HCT116 (cell line): ENCODE data around the gene RET. TPM values are rescaled to one million over a fixed set of nuclear protein-coding genes. Genes with fewer than 3 reads are reported as not detected.

Experiments
- ATAC-seq: fragments of 200-7000 bp; cut with Tn5 transposase; 2 replicates; pipeline ENCODE4 v1.9.1; 2020; ENCODE audit warnings: mild to moderate bottlenecking, moderate library complexity
- BruUV-seq: library from RNA; stranded (reverse); fragments of 400-500 nt; replicated peaks from 2 replicates; lab custom pipeline; 2021; lab: Mats Ljungman, UMichigan
- CTCF ChIA-PET: fragments of 300-600 bp; sonication (Branson Sonifier 250); formaldehyde crosslinking; loops from one replicate; lab custom pipeline; 2021; ENCODE audit warnings: antibody characterized with exemption; lab: Charles Lee
- POLR2A ChIA-PET: fragments of 300-600, 350-600 bp; sonication (Branson Sonifier 250); formaldehyde crosslinking; loops from one replicate; lab custom pipeline; 2021; ENCODE audit warnings: antibody characterized with exemption; lab: Charles Lee
- RAD21 ChIA-PET, 2 experiments: fragments of 300-600 bp; sonication (Branson Sonifier 250); formaldehyde crosslinking; loops; one replicate each; lab custom pipeline; 2023; ENCODE audit warnings: low total read pairs in 2 of 2; ENCODE audit not compliant: uncharacterized antibody in 2 of 2, unreplicated experiment in 2 of 2, low non-redundant PET in 1 of 2; lab: Charles Lee
- DNase-seq: peaks from one replicate; pipeline ENCODE4 v3.0.0-alpha.2; 2010; ENCODE audit warnings: low read depth, low spot score
- H2AFZ ChIP-seq: fragments of 200-600 bp; shearing (Covaris generic), sonication (generic); 2 replicates; pipeline ENCODE4 v1.6.1; 2017; ENCODE audit warnings: low read depth, mixed run types, mixed read lengths, antibody characterized with exemption, low read length; ENCODE audit not compliant: poor library complexity, severe bottlenecking
- H3K27ac ChIP-seq: 2 replicates; pipeline ENCODE4 v1.5.1; 2012; ENCODE audit warnings: low read depth, low read length
- H3K27me3 ChIP-seq: fragments of 200-600 bp; sonication (generic); 2 replicates; pipeline ENCODE4 v1.6.1; 2016; ENCODE audit warnings: mixed run types, low read length, mixed read lengths; ENCODE audit not compliant: insufficient read depth
- H3K36me3 ChIP-seq, 2 experiments: fragments of 200-500 bp in 1 of 2; fragments of 200-600 bp in 1 of 2; sonication (Bioruptor generic) in 1 of 2; sonication (generic) in 1 of 2; 2 replicates each; pipeline versions ENCODE4 v1.5.1 to v1.6.1; 2014 to 2016; ENCODE audit warnings: low read length in 2 of 2, inconsistent platforms in 1 of 2, mixed read lengths in 1 of 2, mixed run types in 1 of 2; ENCODE audit not compliant: insufficient read depth in 2 of 2, control insufficient read depth in 1 of 2
- H3K4me1 ChIP-seq, 2 experiments: fragments of 200-600 bp in 1 of 2; sonication (generic) in 1 of 2; 2 replicates each; pipeline versions ENCODE4 v1.5.1 to v1.6.1; 2012 to 2017; ENCODE audit warnings: low read length in 2 of 2, inconsistent platforms in 1 of 2, mild to moderate bottlenecking in 1 of 2, mixed read lengths in 1 of 2, mixed run types in 1 of 2, moderate library complexity in 1 of 2; ENCODE audit not compliant: insufficient read depth in 2 of 2, control insufficient read depth in 1 of 2
- H3K4me2 ChIP-seq: fragments of 200-600 bp; sonication (generic); 2 replicates; pipeline ENCODE4 v1.6.1; 2017; ENCODE audit warnings: mixed run types, low read length, mixed read lengths
- H3K4me3 ChIP-seq, 2 experiments: fragments of 200-600 bp in 1 of 2; sonication (generic) in 1 of 2; replicated peaks in 1 of 2; 2 replicates each; pipeline ENCODE4 v1.5.1; 2011 to 2016; ENCODE audit warnings: low read length in 2 of 2, control low read depth in 1 of 2, low read depth in 1 of 2, mild to moderate bottlenecking in 1 of 2, mixed read lengths in 1 of 2, mixed run types in 1 of 2
- H3K79me2 ChIP-seq: fragments of 200-600 bp; sonication (generic); 2 replicates; pipeline ENCODE4 v1.6.1; 2017; ENCODE audit warnings: mild to moderate bottlenecking, mixed run types, low read length, moderate library complexity, mixed read lengths; ENCODE audit not compliant: insufficient read depth
- H3K9ac ChIP-seq: fragments of 200-600 bp; sonication (generic); 2 replicates; pipeline ENCODE4 v1.6.1; 2016; ENCODE audit warnings: low read length, mixed read lengths
- H3K9me2 ChIP-seq: fragments of 200-600 bp; sonication (generic), shearing (Covaris generic); 2 replicates; pipeline ENCODE4 v1.6.1; 2017; ENCODE audit warnings: mixed run types, mild to moderate bottlenecking, moderate library complexity; ENCODE audit not compliant: insufficient read depth
- H3K9me3 ChIP-seq, 2 experiments: fragments of 200-500 bp in 1 of 2; fragments of 200-600 bp in 1 of 2; sonication (Bioruptor generic) in 1 of 2; sonication (generic) in 1 of 2; 2 replicates each; pipeline ENCODE4 v1.6.1; 2014 to 2017; ENCODE audit warnings: low read length in 2 of 2, mixed read lengths in 2 of 2, inconsistent platforms in 1 of 2, low read depth in 1 of 2, mild to moderate bottlenecking in 1 of 2, mixed run types in 1 of 2, moderate library complexity in 1 of 2; ENCODE audit not compliant: control insufficient read depth in 1 of 2, insufficient read depth in 1 of 2
- H4K20me1 ChIP-seq: fragments of 200-600 bp; sonication (generic), shearing (Covaris generic); 2 replicates; pipeline ENCODE4 v1.6.1; 2017; ENCODE audit warnings: mixed run types, mild to moderate bottlenecking, moderate library complexity; ENCODE audit not compliant: insufficient read depth
- CBX3 ChIP-seq: IDR thresholded peaks from 2 replicates; pipeline ENCODE4 v1.6.1; 2012; ENCODE audit warnings: low read depth
- CEBPB ChIP-seq: IDR thresholded peaks from 2 replicates; pipeline ENCODE4 v1.6.1; 2012; ENCODE audit warnings: low read depth
- EGR1 ChIP-seq: IDR thresholded peaks from 2 replicates; pipeline ENCODE4 v1.6.1; 2012; ENCODE audit warnings: low read depth
- EZH2 ChIP-seq: fragments of 200-600 bp; sonication (generic); IDR thresholded peaks from 2 replicates; pipeline ENCODE4 v1.6.1; 2017; ENCODE audit warnings: antibody characterized with exemption, mixed run types
- EZH2phosphoT487 ChIP-seq: fragments of 200-600 bp; IDR thresholded peaks from 2 replicates; pipeline ENCODE4 v1.6.1; 2018; ENCODE audit warnings: antibody characterized with exemption, borderline replicate concordance
- JUND ChIP-seq: IDR thresholded peaks from 2 replicates; pipeline ENCODE4 v1.6.1; 2012
- MAX ChIP-seq: IDR thresholded peaks from 2 replicates; pipeline ENCODE4 v1.6.1; 2012
- POLR2A ChIP-seq: IDR thresholded peaks from 2 replicates; pipeline ENCODE4 v1.7.0; 2011; ENCODE audit warnings: borderline replicate concordance; ENCODE audit not compliant: insufficient read depth, insufficient read length; ENCODE audit errors: extremely low read depth
- RAD21 ChIP-seq: IDR thresholded peaks from 2 replicates; pipeline ENCODE4 v1.6.1; 2012; ENCODE audit warnings: low read depth, mild to moderate bottlenecking
- SIN3A ChIP-seq: IDR thresholded peaks from 2 replicates; pipeline ENCODE4 v1.6.1; 2012; ENCODE audit warnings: low read depth
- TCF7L2 ChIP-seq: IDR thresholded peaks from 2 replicates; pipeline ENCODE4 v1.7.0; 2011; ENCODE audit warnings: borderline replicate concordance, inconsistent platforms; ENCODE audit not compliant: insufficient read depth, insufficient read length; ENCODE audit errors: extremely low read depth
- YY1 ChIP-seq: IDR thresholded peaks from 2 replicates; pipeline ENCODE4 v1.6.1; 2011; ENCODE audit warnings: low read length, low read depth, moderate library complexity, mild to moderate bottlenecking; ENCODE audit not compliant: insufficient replicate concordance; ENCODE audit errors: extremely low read depth
- ZBTB33 ChIP-seq: IDR thresholded peaks from 2 replicates; pipeline ENCODE4 v1.6.1; 2011; ENCODE audit warnings: mild to moderate bottlenecking, low read length, moderate library complexity; ENCODE audit not compliant: insufficient replicate concordance; ENCODE audit errors: extremely low read depth
- ZNF274 ChIP-seq: fragments of 200-500 bp; sonication (Bioruptor generic); IDR thresholded peaks from 2 replicates; pipeline ENCODE4 v1.6.1; 2014; ENCODE audit warnings: mild to moderate bottlenecking, low read depth, low read length, inconsistent platforms
- intact Hi-C: fragments of 100-400 bp; cut with micrococcal nuclease; formaldehyde crosslinking; loops from 2 replicates; pipeline ENCODE4 v1.10.0; 2022
- total RNA-seq: library from RNA; stranded (reverse); gene quantifications from one replicate; pipeline ENCODE4 v1.2.1, GENCODE V29; 2021; ENCODE audit not compliant: unreplicated experiment

Gene RET
- total RNA-seq, 1 experiment from 2014 or later: 5.9 TPM

- Histone ChIP-seq H3K9ac (no peak overlapping the region), H3K4me3 (no peak overlapping the region), H3K9me2 (no peaks in the 10 kb centered on the region), H4K20me1 (no peaks in the 10 kb centered on the region)
- no peak for ATAC-seq
- intact Hi-C loops: no loop called here
- TF ChIP-seq JUND: no peak
- TF ChIP-seq EGR1: no peak
- no peak for TF ChIP-seq EZH2
- no peak for TF ChIP-seq MAX
- TF ChIP-seq CBX3: no peak
- no peak for TF ChIP-seq CEBPB
- no peak for TF ChIP-seq SIN3A
- TF ChIP-seq POLR2A: no peak
- no peak for TF ChIP-seq RAD21
- no peak for TF ChIP-seq ZNF274
- TF ChIP-seq TCF7L2: no peak
- TF ChIP-seq ZBTB33: no peak
- no peak for TF ChIP-seq YY1
- TF ChIP-seq EZH2phosphoT487: no peak
- TF ChIP-seq, all 23 proteins: peak for 0
- Histone ChIP-seq H3K4me1 (no peaks in the 10 kb centered on the region), H3K9me3 (no peaks in the 10 kb centered on the region), H3K4me2 (no peak overlapping the region), H2AFZ (no peak overlapping the region), H3K27ac (no peak overlapping the region), H3K36me3 (no peaks in the 10 kb centered on the region), H3K79me2 (no peaks in the 10 kb centered on the region), H3K27me3 (no peaks in the 10 kb centered on the region)
- no peak for DNase-seq
- no TSS peak for BruUV-seq
- ChIA-PET POLR2A (no interaction called here), RAD21 (no interaction called here), CTCF (no interaction called here)
Observed at GRCh38 chr10:43068471-43069210, 8.2 kb upstream of the RET start.
